Measurements from ENCODE around the gene IGSF23. TPM values are rescaled to one million over a fixed set of nuclear protein-coding genes. Genes with fewer than 3 reads are reported as not detected.

Gene IGSF23
- total and polyA plus RNA-seq, 7 experiments from 2014 or later: not detected

- POLR2A ChIA-PET: interaction anchor here (1.1 kb wide), 1 partner anchor 11 kb away, joined by 3 read pairs; no protein-coding TSS in a partner anchor
- CTCF ChIA-PET: no interaction called here
- Histone ChIP-seq H3K27me3 (ENCODE audit: control insufficient read depth in 2 of 2, insufficient read depth in 2 of 2, low read length in 2 of 2) (no peaks in the 10 kb centered on the region), H3K9me3 (ENCODE audit: control insufficient read depth in 2 of 3, low read length in 3 of 3) (no peaks in the 10 kb centered on the region), H3K36me3 (ENCODE audit: control insufficient read depth in 2 of 3, insufficient read depth in 3 of 3, low read length in 3 of 3) (no peaks in the 10 kb centered on the region), H3K4me3 (ENCODE audit: low read length) (peak within 1 kb of the TSS; percentile 43), H3K27ac (ENCODE audit: low read depth, low read length) (no peak within 1 kb of the TSS), H3K4me1 (ENCODE audit: control insufficient read depth in 2 of 2, insufficient read depth in 2 of 2, low read length in 2 of 2) (no peaks in the 10 kb centered on the region)
- ATAC-seq: peak; percentile 76
- H3K27me3 Mint-ChIP-seq: peaks cover 0 to 20% (median 0%) of the 10 kb centered on the region in 5 donors
- H3K4me3 Mint-ChIP-seq: peak within 1 kb of the TSS; percentile 62 to 84 (median 78)
- H3K36me3 Mint-ChIP-seq: peaks cover 0 to 3% (median 0%) of the 10 kb centered on the region in 5 donors
- intact Hi-C loops (cut with micrococcal nuclease): no loop called here
- H3K4me1 Mint-ChIP-seq: peaks cover 0 to 4% (median 0%) of the 10 kb centered on the region in 7 donors
- peak within 1 kb of the TSS in 1 of 9 donors; percentile 46 for H3K27ac Mint-ChIP-seq
- peak in 4 of 9 donors; percentile 11 to 55 (median 16) for DNase-seq
- H3K9me3 Mint-ChIP-seq: peaks cover 0 to 4% (median 0%) of the 10 kb centered on the region in 11 donors
Measured at GRCh38 chr19:44643605-44644401, 30.4 kb downstream of the IGSF23 start, which contains the start of gene PVR. Gene PVR (plus strand): TSS chr19:44643910. CDS start chr19:44644097, 187 bp downstream.

GRCh38 chr19:44644402-44645016 is 31.1 kb downstream of the IGSF23 start:
- POLR2A ChIA-PET: no interaction called here
- Histone ChIP-seq H3K4me3 (ENCODE audit: low read length) (peak overlapping the region; percentile 43), H3K4me1 (ENCODE audit: control insufficient read depth in 2 of 2, insufficient read depth in 2 of 2, low read length in 2 of 2) (no peaks in the 10 kb centered on the region), H3K36me3 (ENCODE audit: control insufficient read depth in 2 of 3, insufficient read depth in 3 of 3, low read length in 3 of 3) (no peaks in the 10 kb centered on the region), H3K27me3 (ENCODE audit: control insufficient read depth in 2 of 2, insufficient read depth in 2 of 2, low read length in 2 of 2) (no peaks in the 10 kb centered on the region), H3K9me3 (ENCODE audit: control insufficient read depth in 2 of 3, low read length in 3 of 3) (no peaks in the 10 kb centered on the region), H3K27ac (ENCODE audit: low read depth, low read length) (no peak overlapping the region)
- Mint-ChIP-seq H3K9me3 (peaks cover 0 to 4% (median 0%) of the 10 kb centered on the region in 11 donors), H3K4me3 (peak overlapping the region; percentile 60 to 84 (median 76)), H3K36me3 (peaks cover 0 to 3% (median 0%) of the 10 kb centered on the region in 5 donors), H3K4me1 (peaks cover 0 to 4% (median 0%) of the 10 kb centered on the region in 7 donors), H3K27me3 (peaks cover 0 to 20% (median 0%) of the 10 kb centered on the region in 5 donors), H3K27ac (peak overlapping the region in 1 of 9 donors; percentile 46)
- CTCF ChIA-PET: no interaction called here
- no peak for ATAC-seq
- DNase-seq: no peak
- intact Hi-C loops (cut with micrococcal nuclease): no loop called here

- Mint-ChIP-seq H3K27ac (no peak overlapping the region), H3K36me3 (peaks cover 0 to 8% (median 0%) of the 10 kb centered on the region in 5 donors), H3K4me3 (no peak overlapping the region), H3K4me1 (peaks cover 0 to 4% (median 0%) of the 10 kb centered on the region in 7 donors), H3K27me3 (peaks cover 0 to 20% (median 0%) of the 10 kb centered on the region in 5 donors), H3K9me3 (no peaks in the 10 kb centered on the region)
- ChIA-PET CTCF (no interaction called here), POLR2A (no interaction called here)
- H3K36me3 ChIP-seq (ENCODE audit: control insufficient read depth in 2 of 3, insufficient read depth in 3 of 3, low read length in 3 of 3): peaks cover 0 to 3% (median 0%) of the 10 kb centered on the region in 3 experiments
- H3K27ac ChIP-seq (ENCODE audit: low read depth, low read length): no peak overlapping the region
- no peaks in the 10 kb centered on the region for H3K27me3 ChIP-seq (ENCODE audit: control insufficient read depth in 2 of 2, insufficient read depth in 2 of 2, low read length in 2 of 2)
- H3K4me1 ChIP-seq (ENCODE audit: control insufficient read depth in 2 of 2, insufficient read depth in 2 of 2, low read length in 2 of 2): no peaks in the 10 kb centered on the region
- no peak overlapping the region for H3K4me3 ChIP-seq (ENCODE audit: low read length)
- H3K9me3 ChIP-seq (ENCODE audit: control insufficient read depth in 2 of 3, low read length in 3 of 3): no peaks in the 10 kb centered on the region
- ATAC-seq: no peak
- intact Hi-C loops (cut with micrococcal nuclease): no loop called here
- no peak for DNase-seq
Measured at GRCh38 chr19:44645407-44646048, 32.2 kb downstream of the IGSF23 start.

- Mint-ChIP-seq H3K36me3 (peaks cover 0 to 8% (median 0%) of the 10 kb centered on the region in 5 donors), H3K27ac (no peak overlapping the region), H3K4me1 (peaks cover 0 to 4% (median 0%) of the 10 kb centered on the region in 7 donors), H3K27me3 (peaks cover 0 to 20% (median 0%) of the 10 kb centered on the region in 5 donors), H3K4me3 (no peak overlapping the region), H3K9me3 (no peaks in the 10 kb centered on the region)
- no peak overlapping the region for H3K27ac ChIP-seq (ENCODE audit: low read depth, low read length)
- intact Hi-C loops (cut with micrococcal nuclease): no loop called here
- ChIA-PET CTCF (no interaction called here), POLR2A (no interaction called here)
- no peak for ATAC-seq
- peaks cover 0 to 3% (median 0%) of the 10 kb centered on the region in 3 experiments for H3K36me3 ChIP-seq (ENCODE audit: control insufficient read depth in 2 of 3, insufficient read depth in 3 of 3, low read length in 3 of 3)
- no peak for DNase-seq
- H3K4me1 ChIP-seq (ENCODE audit: control insufficient read depth in 2 of 2, insufficient read depth in 2 of 2, low read length in 2 of 2): no peaks in the 10 kb centered on the region
- no peaks in the 10 kb centered on the region for H3K9me3 ChIP-seq (ENCODE audit: control insufficient read depth in 2 of 3, low read length in 3 of 3)
- H3K27me3 ChIP-seq (ENCODE audit: control insufficient read depth in 2 of 2, insufficient read depth in 2 of 2, low read length in 2 of 2): no peaks in the 10 kb centered on the region
- H3K4me3 ChIP-seq (ENCODE audit: low read length): no peak overlapping the region
Measured at GRCh38 chr19:44646049-44646416, 32.7 kb downstream of the IGSF23 start.

- Mint-ChIP-seq H3K4me1 (peaks cover 0 to 4% (median 0%) of the 10 kb centered on the region in 7 donors), H3K4me3 (peak overlapping the region in 1 of 10 donors; percentile 13), H3K27me3 (peaks cover 0 to 13% (median 0%) of the 10 kb centered on the region in 5 donors), H3K9me3 (no peaks in the 10 kb centered on the region), H3K36me3 (peaks cover 0 to 8% (median 0%) of the 10 kb centered on the region in 5 donors), H3K27ac (no peak overlapping the region)
- ATAC-seq (no peak), DNase-seq (no peak)
- intact Hi-C loops (cut with micrococcal nuclease): no loop called here
- peaks cover 0 to 3% (median 0%) of the 10 kb centered on the region in 3 experiments for H3K36me3 ChIP-seq (ENCODE audit: control insufficient read depth in 2 of 3, insufficient read depth in 3 of 3, low read length in 3 of 3)
- H3K27me3 ChIP-seq (ENCODE audit: control insufficient read depth in 2 of 2, insufficient read depth in 2 of 2, low read length in 2 of 2): no peaks in the 10 kb centered on the region
- H3K9me3 ChIP-seq (ENCODE audit: control insufficient read depth in 2 of 3, low read length in 3 of 3): no peaks in the 10 kb centered on the region
- CTCF ChIA-PET: no interaction called here
- POLR2A ChIA-PET: no interaction called here
- H3K4me1 ChIP-seq (ENCODE audit: control insufficient read depth in 2 of 2, insufficient read depth in 2 of 2, low read length in 2 of 2): no peaks in the 10 kb centered on the region
- no peak overlapping the region for H3K4me3 ChIP-seq (ENCODE audit: low read length)
- no peak overlapping the region for H3K27ac ChIP-seq (ENCODE audit: low read depth, low read length)
Measured at GRCh38 chr19:44647144-44647543, 33.8 kb downstream of the IGSF23 start.

- H3K4me3 ChIP-seq (ENCODE audit: low read length): no peak overlapping the region
- H3K27ac Mint-ChIP-seq: no peak overlapping the region
- ChIA-PET POLR2A (no interaction called here), CTCF (interaction anchor here (1.0 to 1.3 kb wide), 2 partner anchors 8 to 79 kb away, joined by 3 to 4 read pairs; no protein-coding TSS in a partner anchor)
- peaks cover 0 to 3% (median 0%) of the 10 kb centered on the region in 7 donors for H3K4me1 Mint-ChIP-seq
- no peak overlapping the region for H3K27ac ChIP-seq (ENCODE audit: low read depth, low read length)
- H3K4me1 ChIP-seq (ENCODE audit: control insufficient read depth in 2 of 2, insufficient read depth in 2 of 2, low read length in 2 of 2): no peaks in the 10 kb centered on the region
- H3K36me3 ChIP-seq (ENCODE audit: control insufficient read depth in 2 of 3, insufficient read depth in 3 of 3, low read length in 3 of 3): peaks cover 0 to 3% (median 0%) of the 10 kb centered on the region in 3 experiments
- no peaks in the 10 kb centered on the region for H3K27me3 ChIP-seq (ENCODE audit: control insufficient read depth in 2 of 2, insufficient read depth in 2 of 2, low read length in 2 of 2)
- DNase-seq (no peak), ATAC-seq (no peak)
- H3K9me3 ChIP-seq (ENCODE audit: control insufficient read depth in 2 of 3, low read length in 3 of 3): no peaks in the 10 kb centered on the region
- intact Hi-C loops (cut with micrococcal nuclease): no loop called here
- H3K4me3 Mint-ChIP-seq: no peak overlapping the region
- no peaks in the 10 kb centered on the region for H3K9me3 Mint-ChIP-seq
- peaks cover 0 to 8% (median 0%) of the 10 kb centered on the region in 5 donors for H3K36me3 Mint-ChIP-seq
- H3K27me3 Mint-ChIP-seq: peaks cover 0 to 3% (median 0%) of the 10 kb centered on the region in 5 donors
Measured at GRCh38 chr19:44648631-44649251, 35.4 kb downstream of the IGSF23 start.
